NCI-H510A (cell line): ENCODE results near the gene ACTL10.
"Not testable (repeated sequence)": the region's sequence is repeated elsewhere in the genome, so short reads cannot be mapped to it uniquely, and the experiment has no call there.

Experiments used
- DNase-seq: peaks from one replicate; lab custom pipeline; 2025; lab: John Stamatoyannopoulos, UW

Gene ACTL10

DNA sequence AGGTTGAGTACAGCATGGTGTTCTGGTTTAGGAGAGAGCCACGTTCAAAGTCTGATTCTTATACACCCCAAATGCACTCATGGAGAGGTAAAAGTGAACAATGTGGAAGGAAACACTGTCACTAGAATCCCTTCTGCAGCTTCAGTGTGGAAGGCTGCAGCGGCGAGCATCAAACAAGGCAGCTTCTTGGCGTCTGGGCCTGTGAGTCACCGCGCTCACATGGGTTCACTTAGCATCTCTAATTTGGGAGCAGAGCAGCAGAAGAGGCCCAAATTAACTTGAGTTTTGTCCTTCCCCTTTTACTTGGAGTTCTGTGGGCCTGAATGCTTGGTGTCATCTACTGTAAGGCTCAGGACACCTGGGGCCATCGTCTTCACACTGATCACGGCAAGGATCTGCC is 30.4 kb downstream of the ACTL10 start:
- DNase-seq = no peak

DNA sequence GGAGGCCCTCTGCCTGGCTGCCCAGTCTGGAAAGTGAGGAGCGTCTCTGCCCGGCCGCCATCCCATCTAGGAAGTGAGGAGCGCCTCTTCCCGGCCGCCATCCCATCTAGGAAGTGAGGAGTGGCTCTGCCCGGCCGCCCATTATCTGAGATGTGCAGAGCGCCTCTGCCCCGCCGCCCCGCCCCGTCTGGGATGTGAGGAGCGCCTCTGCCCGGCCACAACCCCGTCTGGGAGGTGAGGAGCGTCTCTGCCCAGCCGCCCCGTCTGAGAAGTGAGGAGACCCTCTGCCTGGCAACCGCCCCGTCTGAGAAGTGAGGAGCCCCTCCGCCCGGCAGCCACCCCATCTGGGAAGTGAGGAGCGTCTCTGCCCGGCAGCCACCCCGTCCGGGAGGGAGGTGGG is 32.2 kb downstream of the ACTL10 start:
- not testable (repeated sequence) for DNase-seq

DNA sequence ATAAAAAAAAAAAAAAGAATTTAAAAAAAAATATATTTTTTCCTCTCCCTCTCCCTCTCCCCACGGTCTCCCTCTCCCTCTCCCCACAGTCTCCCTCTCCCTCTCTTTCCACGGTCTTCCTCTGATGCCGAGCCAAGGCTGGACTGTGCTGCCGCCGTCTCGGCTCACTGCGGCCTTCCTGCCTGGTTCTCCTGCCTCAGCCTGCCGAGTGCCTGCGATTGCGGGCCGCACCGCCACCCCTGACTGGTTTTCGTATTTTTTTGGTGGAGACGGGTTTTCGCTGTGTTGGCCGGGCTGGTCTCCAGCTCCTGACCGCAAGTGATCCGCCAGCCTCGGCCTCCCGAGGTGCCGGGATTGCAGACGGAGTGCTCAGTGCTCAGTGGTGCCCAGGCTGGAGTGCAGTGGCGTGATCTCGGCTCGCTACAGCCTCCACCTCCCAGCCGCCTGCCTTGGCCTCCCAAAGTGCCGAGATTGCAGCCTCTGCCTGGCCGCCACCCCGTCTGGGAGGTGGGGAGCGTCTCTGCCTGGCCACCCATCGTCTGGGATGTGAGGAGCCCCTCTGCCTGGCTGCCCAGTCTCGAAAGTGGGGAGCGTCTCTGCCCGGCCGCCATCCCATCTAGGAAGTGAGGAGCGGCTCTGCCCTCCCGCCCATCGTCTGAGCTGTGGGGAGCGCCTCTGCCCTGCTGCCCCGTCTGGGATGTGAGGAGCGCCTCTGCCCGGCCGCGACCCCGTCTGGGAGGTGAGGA is 34.1 kb downstream of the ACTL10 start:
- DNase-seq = not testable (repeated sequence)

DNA sequence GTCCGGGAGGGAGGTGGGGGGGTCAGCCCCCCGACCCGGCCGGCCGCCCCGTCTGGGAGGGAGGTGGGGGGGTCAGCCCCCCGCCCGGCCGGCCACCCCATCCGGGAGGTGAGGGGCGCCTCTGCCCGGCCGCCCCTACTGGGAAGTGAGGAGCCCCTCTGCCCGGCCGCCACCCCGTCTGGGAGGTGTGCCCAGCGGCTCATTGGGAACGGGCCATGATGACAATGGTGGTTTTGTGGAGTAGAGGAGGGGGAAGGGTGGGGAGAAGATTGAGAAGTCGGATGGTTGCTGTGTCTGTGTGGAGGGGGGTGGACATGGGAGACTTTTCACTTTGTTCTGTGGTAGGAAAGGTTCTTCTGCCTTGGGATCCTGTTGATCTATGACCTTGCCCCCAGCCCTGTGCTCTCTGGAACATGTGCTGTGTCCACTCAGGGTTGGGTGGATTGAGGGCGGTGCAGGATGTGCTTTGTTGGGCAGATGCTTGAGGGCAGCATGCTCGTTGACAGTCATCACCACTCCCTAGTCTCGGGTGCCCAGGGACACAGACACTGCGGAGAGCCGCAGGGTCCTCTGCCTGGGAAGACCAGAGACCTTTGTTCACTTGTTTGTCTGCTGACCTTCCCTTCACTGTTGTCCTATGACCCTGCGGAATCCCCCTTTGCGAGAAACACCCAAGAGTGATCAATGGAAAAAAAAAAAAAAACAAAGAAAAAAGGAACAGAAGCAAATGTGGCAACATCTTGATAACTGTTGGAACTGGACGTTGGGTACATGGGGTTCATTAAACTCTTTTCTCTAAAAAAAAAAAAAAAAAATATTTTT is 35.1 kb downstream of the ACTL10 start:
- DNase-seq = no peak

DNA sequence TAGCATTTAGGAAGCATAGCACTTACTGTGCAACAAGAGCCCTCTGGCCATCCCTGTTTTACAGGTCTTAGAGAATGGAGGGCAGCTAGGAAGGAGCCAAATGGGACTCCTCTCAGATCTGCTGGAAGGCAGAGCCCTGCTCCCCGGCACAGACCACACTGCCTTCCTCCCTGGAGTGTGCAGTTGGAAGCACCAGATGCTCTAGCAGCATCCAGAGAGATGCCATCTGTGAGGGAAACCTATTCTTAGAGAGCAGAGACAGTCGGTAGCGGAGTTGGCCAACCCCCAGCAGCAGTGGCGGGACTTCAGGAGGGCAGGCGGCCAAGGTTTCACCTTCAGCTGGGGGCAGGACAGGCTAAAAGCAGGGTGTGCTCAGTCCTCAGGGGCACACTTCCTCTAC is 36.1 kb downstream of the ACTL10 start:
- no peak for DNase-seq

DNA sequence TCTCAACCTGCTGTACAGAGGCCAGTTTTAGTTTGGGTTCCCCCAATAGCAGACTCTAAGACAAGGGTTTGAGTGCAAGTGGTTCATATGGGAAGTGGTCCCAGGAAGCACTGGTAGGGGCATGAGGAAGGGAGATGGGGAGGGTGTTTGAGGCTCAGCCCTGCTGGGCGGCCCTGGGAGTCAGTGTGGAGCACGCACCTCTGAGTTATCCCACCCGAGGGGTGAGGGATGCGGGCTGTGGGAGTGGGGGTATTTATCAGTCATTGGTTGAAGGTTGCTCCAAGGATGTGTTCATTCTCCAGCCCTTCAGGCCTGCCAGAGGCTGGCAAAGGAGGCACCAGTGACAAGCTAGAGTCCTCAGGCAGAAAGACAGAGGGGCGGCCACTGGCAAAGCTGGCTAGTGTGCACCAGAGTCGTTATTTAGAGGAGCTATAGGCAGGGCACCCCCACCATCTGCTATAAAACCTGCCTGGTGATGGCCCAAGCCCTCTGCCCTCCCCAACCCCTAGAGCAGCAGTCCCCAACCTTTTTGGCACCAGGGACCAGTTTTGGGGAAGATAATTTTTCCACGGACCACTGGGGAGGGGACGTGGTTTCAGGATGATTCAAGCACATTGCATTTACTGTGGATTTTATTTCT is 36.9 kb downstream of the ACTL10 start:
- DNase-seq = no peak

DNA sequence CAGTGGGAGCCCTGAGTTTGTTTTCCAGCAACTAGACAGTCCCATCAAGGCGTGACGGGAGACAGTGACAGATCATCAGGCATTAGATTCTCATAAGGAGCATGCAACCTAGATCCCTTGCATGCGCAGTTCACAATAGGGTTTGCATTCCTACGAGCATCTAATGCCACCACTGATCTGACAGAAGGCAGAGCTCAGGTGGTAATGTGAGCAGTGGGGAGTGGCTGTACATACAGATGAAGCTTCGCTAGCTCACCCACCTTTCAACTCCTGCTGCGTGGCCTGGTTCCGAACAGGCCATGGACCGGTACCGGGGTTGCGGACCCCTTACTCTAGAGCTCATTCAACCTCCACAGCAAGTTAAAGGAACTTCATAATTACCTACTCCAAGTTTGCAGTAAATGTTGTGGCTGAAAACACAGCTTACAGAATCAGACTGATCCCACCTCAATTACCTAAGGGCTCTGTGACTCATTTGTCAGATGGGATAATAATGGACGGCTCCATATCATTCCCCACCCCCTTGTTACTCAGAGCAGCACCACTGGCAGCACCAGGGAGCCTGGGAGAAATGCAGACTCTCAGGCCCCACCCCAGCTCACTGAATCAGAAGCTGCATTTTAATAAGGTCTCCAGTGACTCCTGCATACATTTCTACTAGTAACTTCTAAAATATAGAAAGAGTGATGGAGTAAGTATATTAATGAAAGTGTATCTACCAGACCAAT is 37.6 kb downstream of the ACTL10 start:
- no peak for DNase-seq

DNA sequence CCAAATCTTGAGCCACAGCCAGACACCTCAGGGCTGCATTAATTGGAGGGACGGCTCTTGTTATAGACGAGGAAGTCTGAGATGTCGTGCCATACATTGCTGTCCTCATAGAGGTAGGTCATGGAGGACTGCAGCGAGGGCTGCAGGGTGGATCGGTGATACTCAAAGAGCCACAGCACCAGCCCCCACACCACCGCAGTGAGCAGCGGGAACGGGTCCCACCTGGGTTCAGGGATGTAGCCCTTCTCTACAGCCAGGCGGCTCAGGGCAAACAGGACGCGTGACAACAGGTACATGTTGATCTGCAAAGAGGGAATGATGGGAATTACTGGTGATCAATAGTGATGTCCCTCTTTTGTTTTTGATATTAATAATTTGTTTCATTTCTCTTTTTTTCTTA is 40.9 kb downstream of the ACTL10 start:
- no peak for DNase-seq

DNA sequence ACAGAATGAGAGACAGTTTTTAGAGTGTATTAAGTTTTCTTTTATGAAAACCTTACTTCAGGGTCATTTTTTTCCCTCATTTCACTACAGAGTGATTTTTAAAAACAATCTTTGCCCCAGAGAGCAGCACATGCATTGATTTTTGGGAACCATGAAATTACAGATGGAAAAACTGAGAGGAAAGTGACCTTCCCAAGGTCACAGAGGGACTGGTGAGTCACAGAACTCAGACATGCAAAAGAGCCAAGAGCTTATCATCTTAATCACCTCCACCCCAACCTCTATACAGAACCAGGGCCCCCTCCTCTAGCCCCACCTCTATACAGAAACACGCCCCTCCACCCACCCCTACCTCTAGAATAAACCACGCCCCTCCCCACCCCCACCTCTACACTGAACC is 42.7 kb downstream of the ACTL10 start:
- no peak for DNase-seq

DNA sequence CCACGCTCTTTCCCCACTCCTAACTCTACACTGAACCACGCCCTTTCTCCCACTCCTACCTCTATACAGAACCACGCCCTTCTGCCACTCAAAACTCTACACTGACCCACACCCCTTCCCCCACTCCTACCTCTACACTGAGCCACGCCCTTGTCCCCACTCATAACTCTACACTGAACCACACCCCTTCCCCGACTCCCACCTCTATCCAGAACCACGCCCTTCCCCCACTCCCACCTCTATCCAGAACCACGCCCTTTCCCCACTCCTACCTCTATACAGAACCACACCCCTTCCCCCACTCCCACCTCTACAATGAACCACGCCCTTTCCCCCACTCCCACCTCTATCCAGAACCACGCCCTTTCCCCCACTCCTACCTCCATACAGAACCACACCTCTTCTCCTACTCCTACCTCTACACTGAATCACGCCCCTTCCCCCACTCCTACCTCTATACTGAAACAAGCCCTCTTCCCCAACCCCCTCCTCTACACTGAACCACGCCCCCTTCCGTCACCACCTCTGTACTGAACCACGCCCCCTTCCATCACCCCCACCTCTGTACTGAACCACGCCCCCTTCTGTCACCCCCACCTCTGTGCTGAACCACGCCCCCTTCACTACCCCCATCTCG is 43.3 kb downstream of the ACTL10 start:
- no peak for DNase-seq

DNA sequence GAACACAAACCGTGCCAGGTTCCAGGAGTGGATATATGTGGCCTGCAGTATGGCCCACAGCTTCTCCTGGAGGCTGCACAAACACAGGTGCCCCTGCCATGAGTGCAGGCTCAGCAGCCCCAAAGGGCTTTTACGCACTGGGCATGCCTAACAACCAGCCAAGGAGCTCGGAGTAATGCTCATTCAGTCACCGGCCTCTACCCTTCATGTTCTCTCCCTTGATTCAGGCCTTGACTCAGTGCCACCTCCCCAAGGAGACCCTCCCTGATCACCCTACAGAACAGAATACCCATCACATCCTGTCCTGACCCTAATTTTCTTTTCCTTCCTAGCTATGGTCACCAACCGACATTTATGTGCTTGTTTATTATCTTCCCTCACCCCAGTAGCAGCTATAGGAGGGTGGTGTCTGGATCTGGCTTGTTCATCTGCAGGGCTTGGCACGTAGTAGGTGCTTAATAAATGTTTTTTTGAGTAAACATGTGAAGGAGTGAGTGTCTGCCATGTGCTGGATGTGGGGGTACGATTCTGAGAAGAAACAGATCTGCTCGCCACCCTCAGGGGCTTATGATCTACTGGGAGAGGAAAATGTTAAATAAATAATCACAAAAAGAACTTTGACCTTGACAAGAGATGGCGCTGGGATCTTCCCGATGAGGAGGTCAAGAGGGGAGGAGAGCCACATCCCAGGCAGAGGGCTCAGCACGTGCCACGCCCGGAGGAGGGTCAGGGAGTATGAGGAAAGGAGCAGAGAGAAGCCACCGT is 44.1 kb downstream of the ACTL10 start:
- no peak for DNase-seq

DNA sequence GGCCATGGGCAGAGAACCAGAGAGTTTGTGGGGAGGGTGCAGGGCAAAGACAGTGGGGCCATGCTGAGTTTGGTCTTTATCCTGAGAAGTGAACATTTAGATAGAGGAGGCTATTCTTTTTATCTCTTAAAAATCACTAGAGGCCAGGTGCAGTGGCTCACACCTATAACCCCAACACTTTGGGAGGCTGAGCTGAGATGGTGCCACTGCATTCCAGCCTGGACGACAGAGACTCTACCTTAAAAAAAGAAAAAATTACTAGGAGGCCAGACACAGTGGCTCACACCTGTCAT is 44.6 kb downstream of the ACTL10 start:
- DNase-seq = no peak

DNA sequence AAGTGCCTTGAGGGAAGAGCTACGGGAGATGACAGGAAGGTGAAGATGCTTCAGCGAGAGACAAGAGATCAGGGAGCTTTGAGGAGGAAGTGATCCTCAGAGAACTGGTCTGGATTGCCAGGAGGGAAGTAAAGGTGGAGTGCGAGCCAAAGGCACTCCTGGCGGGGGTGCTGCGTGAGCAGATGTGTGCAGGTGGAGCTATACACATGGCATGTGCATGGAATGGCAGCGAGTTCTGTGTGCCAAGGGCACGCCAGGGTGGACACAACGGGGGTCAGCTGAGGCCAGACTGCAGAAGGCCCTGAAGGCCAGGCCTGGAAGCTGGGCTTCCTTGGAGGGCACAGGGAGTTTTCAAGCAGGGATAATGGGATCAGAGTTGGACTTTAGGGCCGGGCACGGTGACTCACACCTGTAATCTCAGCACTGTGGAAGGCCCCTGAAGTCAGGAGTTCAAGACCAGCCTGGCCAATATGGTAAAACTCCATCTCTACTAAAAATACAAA is 47.2 kb downstream of the ACTL10 start:
- no peak for DNase-seq

DNA sequence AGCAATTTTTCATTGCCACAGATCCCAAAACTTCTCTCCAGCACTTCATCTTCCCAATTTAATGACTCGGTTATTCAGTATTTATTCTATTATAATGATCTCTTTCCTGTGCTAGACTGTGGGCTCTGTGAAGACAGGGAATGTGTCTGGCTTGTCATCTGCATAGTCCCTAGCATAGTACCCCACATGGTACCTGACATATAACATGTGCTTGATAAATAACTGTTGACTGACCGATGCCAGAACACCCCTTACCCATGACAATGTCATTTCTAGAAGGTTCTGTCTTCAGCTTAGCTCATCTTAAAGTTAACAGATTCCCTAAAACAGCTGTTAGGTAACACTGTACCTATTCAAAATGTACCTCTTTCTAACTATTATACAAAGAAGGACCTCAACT is 49.8 kb downstream of the ACTL10 start:
- no peak for DNase-seq
